ENCODE results near the gene TMEM45B. TPM values are rescaled to one million over a fixed set of nuclear protein-coding genes. Genes with fewer than 3 reads are reported as not detected.
"Not testable (repeated sequence)": the region's sequence is repeated elsewhere in the genome, so short reads cannot be mapped to it uniquely, and the experiment has no call there.

TMEM45B gene
- total RNA-seq, 2 donors from 2014 or later = 1.8 to 4.6 TPM

DNA sequence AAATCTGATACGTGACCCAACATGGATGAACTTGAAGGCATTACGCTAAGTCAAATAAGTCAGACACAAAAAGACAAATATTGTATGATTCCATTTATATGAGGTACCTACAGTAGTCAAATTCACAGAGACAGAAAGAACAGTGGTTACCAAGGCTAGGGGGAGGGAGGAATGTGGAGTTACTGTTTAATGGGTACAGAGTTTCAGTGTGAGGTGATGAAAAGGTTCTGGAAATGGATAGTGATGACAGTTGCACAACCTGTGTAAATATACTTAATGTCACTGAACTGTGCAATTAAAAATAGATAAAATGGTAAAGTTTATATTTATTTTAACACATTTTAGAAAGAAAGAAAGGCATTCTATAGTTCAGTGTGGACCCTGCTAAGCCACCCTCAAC is 24.1 kb upstream of the TMEM45B start:
- 86 to 97% methylated on average over 2 of the region's 2 CpGs for WGBS, 2 donors
- TF ChIP-seq POLR2A (IDR thresholded peaks at IDR 0.05) = no peak
- TF ChIP-seq, protein P1, sequence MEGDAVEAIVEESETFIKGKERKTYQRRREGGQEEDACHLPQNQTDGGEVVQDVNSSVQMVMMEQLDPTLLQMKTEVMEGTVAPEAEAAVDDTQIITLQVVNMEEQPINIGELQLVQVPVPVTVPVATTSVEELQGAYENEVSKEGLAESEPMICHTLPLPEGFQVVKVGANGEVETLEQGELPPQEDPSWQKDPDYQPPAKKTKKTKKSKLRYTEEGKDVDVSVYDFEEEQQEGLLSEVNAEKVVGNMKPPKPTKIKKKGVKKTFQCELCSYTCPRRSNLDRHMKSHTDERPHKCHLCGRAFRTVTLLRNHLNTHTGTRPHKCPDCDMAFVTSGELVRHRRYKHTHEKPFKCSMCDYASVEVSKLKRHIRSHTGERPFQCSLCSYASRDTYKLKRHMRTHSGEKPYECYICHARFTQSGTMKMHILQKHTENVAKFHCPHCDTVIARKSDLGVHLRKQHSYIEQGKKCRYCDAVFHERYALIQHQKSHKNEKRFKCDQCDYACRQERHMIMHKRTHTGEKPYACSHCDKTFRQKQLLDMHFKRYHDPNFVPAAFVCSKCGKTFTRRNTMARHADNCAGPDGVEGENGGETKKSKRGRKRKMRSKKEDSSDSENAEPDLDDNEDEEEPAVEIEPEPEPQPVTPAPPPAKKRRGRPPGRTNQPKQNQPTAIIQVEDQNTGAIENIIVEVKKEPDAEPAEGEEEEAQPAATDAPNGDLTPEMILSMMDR (IDR thresholded peaks at IDR 0.05) = no peak
- intact Hi-C loops (cut with DNase I) = no loop called here
- Histone ChIP-seq H3K27ac (no peak overlapping the region), H3K9me3 (peaks cover 0 to 7% (median 0%) of the 10 kb centered on the region in 3 donors), H3K4me1 (no peaks in the 10 kb centered on the region), H3K4me3 (no peak overlapping the region), H3K36me3 (replicated peaks in 1 of 2; ENCODE audit: insufficient read depth in 1 of 2, low read depth in 2 of 2) (no peaks in the 10 kb centered on the region), H3K27me3 (no peaks in the 10 kb centered on the region)
- DNase-seq = no peak
- ATAC-seq = no peak

DNA sequence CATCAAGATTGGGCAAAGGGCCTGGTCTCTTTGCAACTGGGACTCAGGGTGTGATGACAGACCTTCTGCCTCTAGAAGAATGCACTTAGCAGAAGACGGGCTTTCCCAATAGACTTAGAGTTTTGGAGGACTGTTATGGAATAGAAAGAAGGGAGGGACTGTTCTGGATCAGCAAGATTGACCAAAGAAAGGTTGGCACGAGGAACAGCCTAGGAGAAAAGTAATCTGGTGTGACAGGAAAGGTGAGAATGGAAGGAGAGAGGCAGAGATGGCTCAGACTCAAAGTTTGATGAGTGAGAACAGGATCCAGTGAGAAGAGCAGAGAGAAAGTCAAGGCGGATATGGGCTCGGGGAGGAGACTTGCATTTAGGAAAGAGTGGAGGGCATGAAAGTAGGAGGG is 23.0 kb upstream of the TMEM45B start:
- 54 to 55% methylated on average over 3 to 4 of the region's 4 CpGs for WGBS, 2 donors
- Histone ChIP-seq H3K4me3 (no peak overlapping the region), H3K27ac (no peak overlapping the region), H3K4me1 (no peaks in the 10 kb centered on the region), H3K9me3 (peaks cover 0 to 7% (median 0%) of the 10 kb centered on the region in 3 donors), H3K27me3 (no peaks in the 10 kb centered on the region), H3K36me3 (replicated peaks in 1 of 2; ENCODE audit: insufficient read depth in 1 of 2, low read depth in 2 of 2) (no peaks in the 10 kb centered on the region)
- DNase-seq (no peak), ATAC-seq (no peak)
- TF ChIP-seq, protein P1 (IDR thresholded peaks at IDR 0.05) = no peak
- TF ChIP-seq POLR2A (IDR thresholded peaks at IDR 0.05) = no peak
- intact Hi-C loops (cut with DNase I) = no loop called here

DNA sequence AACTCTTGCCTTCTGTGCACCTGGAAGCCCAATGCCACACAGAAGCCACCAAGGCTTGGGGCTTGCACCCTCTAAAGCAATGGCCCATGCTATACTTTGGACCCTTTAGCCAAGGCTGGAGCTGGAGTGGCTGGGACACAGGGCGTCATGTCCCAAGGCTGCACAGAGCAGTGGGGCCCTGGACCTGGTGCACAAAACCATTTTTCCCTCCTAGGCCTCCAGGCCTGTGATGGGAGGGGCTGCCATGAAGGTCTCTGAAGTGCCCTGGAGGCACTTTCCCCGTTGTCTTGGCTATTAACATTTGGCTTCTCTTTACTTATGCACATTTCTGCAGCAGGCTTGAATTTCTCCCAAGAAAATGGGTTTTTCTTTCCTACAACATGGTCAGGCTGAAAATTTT is 20.6 kb upstream of the TMEM45B start:
- H3K27me3 ChIP-seq = no peaks in the 10 kb centered on the region
- ATAC-seq = no peak
- H3K36me3 ChIP-seq (replicated peaks in 1 of 2; ENCODE audit: insufficient read depth in 1 of 2, low read depth in 2 of 2) = no peaks in the 10 kb centered on the region
- no peak for DNase-seq
- H3K4me3 ChIP-seq = no peak overlapping the region
- intact Hi-C loops (cut with DNase I) = no loop called here
- no peak overlapping the region for H3K27ac ChIP-seq
- no peak for TF ChIP-seq POLR2A (IDR thresholded peaks at IDR 0.05)
- TF ChIP-seq, protein P1 (IDR thresholded peaks at IDR 0.05) = no peak
- H3K9me3 ChIP-seq = peaks cover 0 to 7% (median 0%) of the 10 kb centered on the region in 3 donors
- no peaks in the 10 kb centered on the region for H3K4me1 ChIP-seq
- 41 to 71% methylated on average over 1 to 2 of the region's 2 CpGs for WGBS, 2 donors

DNA sequence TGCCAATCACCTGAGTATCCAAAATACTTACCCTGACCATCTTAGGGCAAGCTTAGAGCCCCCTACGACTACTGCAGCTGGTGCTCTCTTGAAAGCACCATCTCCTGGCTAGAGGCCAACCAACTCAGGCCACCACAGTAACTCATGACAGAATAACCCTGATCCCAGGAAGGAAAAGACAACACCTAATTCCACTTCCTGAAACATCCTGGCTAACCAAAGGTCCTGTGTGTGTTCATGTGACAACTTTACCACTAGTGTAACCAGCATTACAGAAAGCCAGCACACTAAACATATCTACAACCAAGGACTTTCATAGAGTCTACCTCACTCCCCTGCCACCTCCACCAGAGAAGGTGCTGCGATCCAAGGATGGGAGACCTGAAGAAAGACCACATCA is 17.4 kb upstream of the TMEM45B start:
- no peak overlapping the region for H3K4me3 ChIP-seq
- intact Hi-C loops (cut with DNase I) = no loop called here
- H3K4me1 ChIP-seq = no peaks in the 10 kb centered on the region
- no peak overlapping the region for H3K27ac ChIP-seq
- no peaks in the 10 kb centered on the region for H3K27me3 ChIP-seq
- H3K9me3 ChIP-seq = peaks cover 0 to 7% (median 0%) of the 10 kb centered on the region in 3 donors
- no peaks in the 10 kb centered on the region for H3K36me3 ChIP-seq (replicated peaks in 1 of 2; ENCODE audit: insufficient read depth in 1 of 2, low read depth in 2 of 2)
- DNase-seq (no peak), ATAC-seq (no peak)
- no peak for TF ChIP-seq POLR2A (IDR thresholded peaks at IDR 0.05)
- TF ChIP-seq, protein P1 (IDR thresholded peaks at IDR 0.05) = no peak
- WGBS, 2 donors = 89 to 97% methylated on average over 2 of the region's 2 CpGs

DNA sequence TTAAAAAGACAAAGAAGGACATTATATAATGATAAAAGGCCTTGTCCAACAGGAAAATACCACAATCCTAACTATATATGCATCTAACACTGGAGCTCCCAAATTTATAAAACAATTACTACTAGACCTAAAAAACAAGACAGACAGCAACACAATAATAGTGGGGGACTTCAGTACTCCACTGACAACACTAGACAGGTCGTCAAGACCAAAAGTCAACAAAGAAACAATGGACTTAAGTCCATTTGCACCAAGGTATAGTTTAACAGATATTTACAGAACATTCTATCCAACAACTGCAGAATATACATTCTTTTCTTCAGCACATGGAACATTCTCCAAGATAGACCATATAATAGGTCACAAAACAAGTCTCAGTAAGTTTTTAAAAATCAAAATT is 15.5 kb upstream of the TMEM45B start:
- intact Hi-C loops (cut with DNase I); H3K9me3 ChIP-seq; H3K27ac ChIP-seq; H3K27me3 ChIP-seq; DNase-seq; ATAC-seq; H3K4me3 ChIP-seq; H3K4me1 ChIP-seq; H3K36me3 ChIP-seq (replicated peaks in 1 of 2; ENCODE audit: insufficient read depth in 1 of 2, low read depth in 2 of 2): not testable (repeated sequence)
- WGBS, 2 donors = 35 to 42% methylated on average over 1 of the region's 1 CpG
